Esophagus squamous epithelium (tissue), 4 donors: ENCODE measurements around the gene MRAP.

Experiments
- CTCF ChIP-seq, 6 experiments: fragments of 450-650 bp in 4 of 6; fragments of 200-600 bp in 2 of 6; sonication (generic) in 2 of 6; IDR thresholded peaks; one replicate each; pipeline ENCODE4 v1.5.1; 2016 to 2019; ENCODE audit warnings: antibody characterized with exemption in 6 of 6, mild to moderate bottlenecking in 4 of 6, moderate library complexity in 4 of 6
- POLR2A ChIP-seq, 4 donors: fragments of 450-650 bp; IDR thresholded peaks; one replicate each; pipeline ENCODE4 v1.6.1; 2017; ENCODE audit warnings: antibody characterized with exemption in 4 of 4, mild to moderate bottlenecking in 4 of 4, moderate library complexity in 3 of 4

DNA sequence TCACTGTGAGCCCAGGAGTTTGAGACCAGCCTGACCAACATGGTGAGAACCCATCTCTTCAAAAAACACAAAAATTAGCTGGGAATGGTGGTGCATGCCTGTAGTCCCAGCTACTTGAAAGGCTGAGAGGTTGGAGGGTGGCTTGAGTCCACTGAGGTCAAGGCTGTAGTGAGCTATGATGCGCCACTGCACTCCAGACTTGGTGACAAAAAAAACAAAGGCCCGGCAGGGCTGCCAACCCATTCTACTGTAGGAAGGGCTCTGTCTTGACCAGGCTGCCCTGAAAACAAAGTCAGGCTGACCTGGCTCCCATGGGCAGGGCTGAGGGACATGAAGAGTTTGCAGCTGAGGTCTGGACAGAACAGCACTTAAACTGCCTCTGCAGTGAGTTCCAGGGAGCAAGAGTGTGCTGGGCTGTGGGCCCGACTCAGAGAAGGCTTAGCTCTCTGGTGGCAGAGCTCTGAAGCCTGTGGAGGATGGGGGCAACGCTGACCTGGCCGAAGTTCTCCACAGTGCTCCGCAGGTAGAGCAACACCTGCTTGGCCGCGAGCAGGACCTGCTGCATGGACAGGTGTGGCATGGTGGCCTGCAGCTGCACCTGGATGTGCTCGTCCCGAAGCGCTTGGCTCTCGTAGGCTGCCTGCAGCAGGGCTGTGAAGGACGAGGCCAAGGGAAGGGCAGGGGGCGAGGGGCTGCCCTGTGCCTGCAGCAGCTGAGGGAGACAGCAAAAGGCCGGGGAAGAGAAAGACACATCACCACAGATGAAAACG, 51.7 kb downstream of the MRAP start:
- TF ChIP-seq CTCF (IDR thresholded peaks at IDR 0.05), result no peak
- no peak for TF ChIP-seq POLR2A (IDR thresholded peaks at IDR 0.05)
